Measurements from ENCODE around the gene RAB5B. TPM values are rescaled to one million over a fixed set of nuclear protein-coding genes. Genes with fewer than 3 reads are reported as not detected.

Gene RAB5B
- total and polyA plus RNA-seq, 2 donors (not counting 3 experiments of a cell fraction or from before 2014, with no cell fraction given), result 103 to 105 TPM

DNA sequence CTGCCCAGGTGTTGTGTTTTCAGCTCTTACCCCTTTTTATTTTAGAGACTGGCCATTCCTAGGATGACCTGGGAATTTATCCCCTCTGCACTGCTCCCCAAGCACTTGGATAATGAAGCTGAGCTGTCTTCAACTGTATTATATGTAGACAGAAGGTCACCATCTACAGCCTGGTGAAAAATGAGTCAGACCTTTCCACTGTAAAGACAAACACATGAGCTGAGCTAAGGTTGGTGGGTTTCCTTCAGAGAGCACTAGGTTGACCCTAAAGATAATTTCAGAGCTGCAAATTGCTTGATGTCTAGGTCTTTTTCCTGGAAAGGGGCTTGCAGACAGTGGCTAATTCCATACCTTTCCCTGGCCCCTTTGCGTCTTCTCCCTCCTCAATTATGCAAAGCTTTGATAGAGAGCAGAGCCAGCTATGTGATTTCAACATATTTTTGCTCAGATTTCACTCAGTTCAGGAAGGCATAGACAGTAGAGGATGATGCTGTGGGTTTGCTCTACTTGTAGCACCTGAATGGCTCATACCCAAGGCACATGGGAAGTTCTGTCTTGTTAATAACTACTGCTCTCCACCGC is 37.7 kb downstream of the RAB5B start:
- CTCF ChIA-PET, result interaction anchor here (1.1 to 1.4 kb wide), 3 partner anchors 14 to 18 kb away, joined by 3 to 8 read pairs (median 6); partner anchors contain the start of gene SUOX
- intact Hi-C loops (cut with micrococcal nuclease) (no loop called here), dilution Hi-C loops (cut with MboI; ENCODE audit: extremely low pct_ligation_motif_present, low sequenced_read_pairs) (no loop called here)
- H3K36me3 ChIP-seq (ENCODE audit: control insufficient read depth in 2 of 2, extremely low read depth in 1 of 2, insufficient read depth in 2 of 2, low read length in 2 of 2), result no peaks in the 10 kb centered on the region
- FAIRE-seq (no peak), DNase-seq (ENCODE audit: low read depth, low spot score) (no peak)
- peaks cover 2% of the 10 kb centered on the region for H3K4me1 ChIP-seq (ENCODE audit: control insufficient read depth, extremely low read depth, insufficient read depth, low read length)
- no peak overlapping the region for H3K9ac ChIP-seq (replicated peaks; ENCODE audit: extremely low read depth, insufficient read depth, low read length)
- no peaks in the 10 kb centered on the region for H3K9me1 ChIP-seq (replicated peaks; ENCODE audit: control insufficient read depth, extremely low read depth, insufficient read depth, low read length)
- no peak overlapping the region for H3K4me2 ChIP-seq (ENCODE audit: insufficient read depth, low read length)
- no peak overlapping the region for H3K27ac ChIP-seq (ENCODE audit: insufficient read depth, low read depth, low read length)
- H3K27me3 ChIP-seq (ENCODE audit: control insufficient read depth in 2 of 2, insufficient read depth in 2 of 2, low read length in 2 of 2), result no peaks in the 10 kb centered on the region
- TF ChIP-seq JUN (IDR thresholded peaks at IDR 0.05; ENCODE audit: borderline replicate concordance, insufficient read depth, insufficient read length, low read depth), result no peak
- no peak for TF ChIP-seq POLR2AphosphoS5 (IDR thresholded peaks at IDR 0.05; ENCODE audit: insufficient read depth, low read depth, low read length)
- no peak for TF ChIP-seq MYC (IDR thresholded peaks at IDR 0.05; ENCODE audit: low read depth, low read length)
- TF ChIP-seq CTCF (IDR thresholded peaks at IDR 0.05; ENCODE audit: extremely low read depth in 1 of 2, insufficient read depth in 1 of 2, low read depth in 1 of 2, low read length in 2 of 2), result no peak
- TF ChIP-seq GATA2 (IDR thresholded peaks at IDR 0.05; ENCODE audit: insufficient read depth, insufficient read length, low read depth, low read length), result no peak
- no peak for TF ChIP-seq EZH2 (IDR thresholded peaks at IDR 0.05; ENCODE audit: borderline replicate concordance, low read depth, low read length, severe bottlenecking)
- TF ChIP-seq POLR2A (IDR thresholded peaks at IDR 0.05; ENCODE audit: low read depth, low read length), result no peak
- no peak overlapping the region for H3K4me3 ChIP-seq (replicated peaks in 1 of 3; ENCODE audit: insufficient read depth in 1 of 3, low read depth in 1 of 3, low read length in 3 of 3)
- no peaks in the 10 kb centered on the region for H3K9me3 ChIP-seq (replicated peaks; ENCODE audit: control insufficient read depth, insufficient read depth, low read length)
- no TSS peak for BruUV-seq (replicated peaks)
- H3K79me2 ChIP-seq (ENCODE audit: control insufficient read depth, insufficient read depth, low read length), result no peaks in the 10 kb centered on the region
- no peaks in the 10 kb centered on the region for H4K20me1 ChIP-seq (replicated peaks; ENCODE audit: control insufficient read depth, extremely low read depth, insufficient read depth, low read length)
- POLR2A ChIA-PET, result no interaction called here
- H2AFZ ChIP-seq (ENCODE audit: low read depth, low read length), result no peak overlapping the region

All from endothelial cell of umbilical vein (primary cell).